Fibroblast of villous mesenchyme (primary cell): Measurements from ENCODE around the gene TMEM39B. TPM values are rescaled to one million over a fixed set of nuclear protein-coding genes. Genes with fewer than 3 reads are reported as not detected.
"Not testable (repeated sequence)": the region's sequence is repeated elsewhere in the genome, so short reads cannot be mapped to it uniquely, and the experiment has no call there.

Source experiments
- DNase-seq: peaks from one replicate; pipeline ENCODE4 v3.0.0-alpha.2; 2010; ENCODE audit warnings: low read depth
- H3K4me3 ChIP-seq: 2 replicates; pipeline ENCODE4 v1.5.1; 2011; ENCODE audit warnings: low read depth, mild to moderate bottlenecking, low read length
- CTCF ChIP-seq: IDR thresholded peaks from 2 replicates; pipeline ENCODE4 v1.5.1; 2012; ENCODE audit warnings: low read depth, mild to moderate bottlenecking, low read length; ENCODE audit not compliant: insufficient read depth
- total RNA-seq: library from RNA; depleted of rRNA; stranded (reverse); fragments of >200 nt; gene quantifications from 2 replicates; pipeline ENCODE4 v1.2.3, GENCODE V29; 2012

TMEM39B gene
- total RNA-seq, 1 donor: 5.6 TPM

- no peak overlapping the region for H3K4me3 ChIP-seq
- DNase-seq: no peak
- no peak for TF ChIP-seq CTCF
These were observed 39.0 kb downstream of the TMEM39B start for GRCh38 chr1:32111789-32112188.

- no peak for DNase-seq
- H3K4me3 ChIP-seq: no peak overlapping the region
- TF ChIP-seq CTCF: no peak
These were observed 40.2 kb downstream of the TMEM39B start for GRCh38 chr1:32112806-32113375.

DNA sequence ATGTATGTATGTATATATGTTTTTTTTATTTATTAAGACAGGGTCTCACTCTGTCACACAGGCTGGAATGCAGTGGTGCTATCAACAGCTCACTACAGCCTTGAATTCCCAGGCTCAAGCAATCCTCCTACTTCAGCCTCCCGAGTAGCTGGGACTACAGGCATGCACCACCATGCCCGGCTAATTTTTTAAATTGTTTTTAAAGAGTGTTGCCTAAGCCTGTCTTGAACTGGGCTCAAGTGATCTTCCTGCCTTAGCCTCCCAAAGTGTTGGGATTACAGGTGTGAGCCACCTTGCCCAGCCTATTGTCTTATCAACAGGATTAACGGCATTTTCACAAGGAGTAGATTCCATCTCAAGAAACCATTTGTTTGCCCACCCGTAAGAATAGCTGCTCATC lies 40.7 kb downstream of the TMEM39B start:
- not testable (repeated sequence) for H3K4me3 ChIP-seq, DNase-seq

DNA sequence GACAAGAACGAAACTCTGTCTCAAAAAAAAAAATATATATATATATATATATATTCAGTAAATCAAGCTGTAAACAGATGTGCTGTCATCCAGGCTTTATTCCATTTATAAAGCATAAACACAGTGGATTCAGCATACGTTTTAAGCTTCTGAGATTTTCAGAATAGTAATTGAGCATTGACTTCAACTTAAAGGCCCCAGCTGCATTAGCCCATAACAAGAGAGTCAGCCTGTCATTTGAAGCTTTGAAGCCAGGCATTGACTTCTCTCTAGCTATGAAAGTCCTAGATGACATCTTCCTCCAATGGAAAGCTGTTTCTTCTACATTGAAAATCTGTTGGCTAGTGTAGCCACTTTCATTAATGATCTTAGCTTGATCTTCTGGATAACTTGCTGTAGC lies 41.7 kb downstream of the TMEM39B start:
- TF ChIP-seq CTCF: no peak
- no peak for DNase-seq
- no peak overlapping the region for H3K4me3 ChIP-seq

GRCh38 chr1:32115496-32115895 lies 42.8 kb downstream of the TMEM39B start:
- TF ChIP-seq CTCF: no peak
- H3K4me3 ChIP-seq: no peak overlapping the region
- DNase-seq: no peak

GRCh38 chr1:32116531-32116930 lies 43.8 kb downstream of the TMEM39B start:
- no peak for DNase-seq
- no peak overlapping the region for H3K4me3 ChIP-seq
- no peak for TF ChIP-seq CTCF

DNA sequence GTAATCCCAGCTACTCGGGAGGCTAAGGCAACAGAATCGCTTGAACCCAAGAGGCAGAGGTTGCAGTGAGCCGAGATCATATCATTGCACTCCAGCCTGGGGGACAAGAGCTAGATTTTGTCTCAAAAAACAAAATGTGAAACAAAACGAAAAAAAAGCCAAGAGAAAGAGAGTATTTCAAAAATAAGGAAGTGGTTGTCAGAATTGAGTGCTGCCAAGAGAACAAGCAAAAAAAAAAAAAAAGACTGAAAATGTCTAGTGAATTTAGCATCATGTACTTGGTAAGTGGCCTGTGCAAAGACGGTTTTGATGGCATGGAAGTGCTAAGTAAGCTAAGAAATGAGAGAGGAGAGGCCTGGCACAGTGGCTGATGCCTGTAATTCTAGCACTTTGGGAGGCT lies 49.4 kb downstream of the TMEM39B start:
- no peak for TF ChIP-seq CTCF
- DNase-seq: no peak
- H3K4me3 ChIP-seq: no peak overlapping the region

- not testable (repeated sequence) for H3K4me3 ChIP-seq, DNase-seq
These were observed 50.6 kb downstream of the TMEM39B start for GRCh38 chr1:32123361-32123760.
